GM21360 (cell line): ENCODE results near the gene TPPP3.

Experiments
- ATAC-seq: cut with Tn5 transposase; IDR thresholded peaks from one replicate; pipeline ENCODE4 v1.9.1; 2021; ENCODE audit warnings: mild to moderate bottlenecking, moderate library complexity; ENCODE audit not compliant: unreplicated experiment

Gene TPPP3

GRCh38 chr16:67393111-67393787 is at the start of gene TPPP3:
TSS of gene TPPP3 (minus strand) at chr16:67393498. CDS start at chr16:67391111, 2,387 bp downstream.
- no peak for ATAC-seq

GRCh38 chr16:67442581-67443255 is 49.4 kb upstream of the TPPP3 start:
- ATAC-seq = no peak

- no peak for ATAC-seq
These were observed 48.6 kb upstream of the TPPP3 start for GRCh38 chr16:67441907-67442306.

- ATAC-seq = no peak
These were observed 48.0 kb upstream of the TPPP3 start for GRCh38 chr16:67441271-67441753.

GRCh38 chr16:67438824-67439393 is 45.6 kb upstream of the TPPP3 start:
- ATAC-seq = no peak

GRCh38 chr16:67438098-67438791 is 44.9 kb upstream of the TPPP3 start:
- no peak for ATAC-seq

- ATAC-seq = no peak
These were observed 44.2 kb upstream of the TPPP3 start for GRCh38 chr16:67437513-67437912.

GRCh38 chr16:67436640-67437193 is 43.4 kb upstream of the TPPP3 start:
- ATAC-seq = no peak

GRCh38 chr16:67435758-67436164 is 42.5 kb upstream of the TPPP3 start:
- no peak for ATAC-seq

- no peak for ATAC-seq
These were observed 39.9 kb upstream of the TPPP3 start for GRCh38 chr16:67433131-67433719.

GRCh38 chr16:67432506-67432890 is 39.2 kb upstream of the TPPP3 start:
- no peak for ATAC-seq

- no peak for ATAC-seq
These were observed 38.6 kb upstream of the TPPP3 start for GRCh38 chr16:67431775-67432505.

- no peak for ATAC-seq
These were observed 37.9 kb upstream of the TPPP3 start, which contains the start of gene HSD11B2 for GRCh38 chr16:67430977-67431774. TSS of gene HSD11B2 (plus strand) at chr16:67431121. CDS start at chr16:67431249, 128 bp downstream.

GRCh38 chr16:67430504-67430976 is 37.2 kb upstream of the TPPP3 start:
- no peak for ATAC-seq

GRCh38 chr16:67429799-67430503 is 36.7 kb upstream of the TPPP3 start:
- ATAC-seq = no peak

- ATAC-seq = no peak
These were observed 35.9 kb upstream of the TPPP3 start for GRCh38 chr16:67429053-67429798.

- no peak for ATAC-seq
These were observed 34.9 kb upstream of the TPPP3 start for GRCh38 chr16:67428146-67428731.
